SU-DHL-6 (cell line): ENCODE results near the gene PBLD.

ENCODE experiments used
- H2AFZ ChIP-seq: fragments of 200-600 bp; sonication (generic); 2 replicates; pipeline ENCODE4 v1.6.1; 2014; ENCODE audit warnings: low read depth, mild to moderate bottlenecking, moderate library complexity, mixed read lengths, antibody characterized with exemption, low read length; ENCODE audit not compliant: severe bottlenecking
- H3F3A ChIP-seq: fragments of 200-600 bp; shearing (Covaris generic); 2 replicates; pipeline ENCODE4 v1.6.0; 2016; ENCODE audit warnings: antibody characterized with exemption, mild to moderate bottlenecking; ENCODE audit not compliant: insufficient read depth
- H3K27ac ChIP-seq: fragments of 200-600 bp; sonication (generic); 2 replicates; pipeline ENCODE4 v1.5.1; 2016; ENCODE audit warnings: low read depth, mild to moderate bottlenecking, low read length, moderate library complexity, mixed read lengths
- H3K27me3 ChIP-seq: fragments of 200-600 bp; sonication (generic), shearing (Covaris generic); 2 replicates; pipeline ENCODE4 v1.6.0; 2014; ENCODE audit warnings: mild to moderate bottlenecking, low read length
- H3K36me3 ChIP-seq: fragments of 200-600 bp; sonication (generic); 2 replicates; pipeline ENCODE4 v1.6.1; 2014; ENCODE audit warnings: mild to moderate bottlenecking, low read length, mixed read lengths
- H3K4me2 ChIP-seq: fragments of 300-600, 200-600 bp; shearing (Covaris generic), sonication (generic); 2 replicates; pipeline ENCODE4 v1.6.0; 2014; ENCODE audit warnings: low read length, low read depth, mild to moderate bottlenecking; ENCODE audit not compliant: poor library complexity, severe bottlenecking
- H3K4me3 ChIP-seq: fragments of 200-600 bp; sonication (generic); 2 replicates; pipeline ENCODE4 v1.5.1; 2014; ENCODE audit warnings: antibody characterized with exemption, low read length, mild to moderate bottlenecking, mixed read lengths; ENCODE audit not compliant: insufficient read depth, poor library complexity, severe bottlenecking
- H3K79me2 ChIP-seq: fragments of 200-600 bp; sonication (generic); 2 replicates; pipeline ENCODE4 v1.6.1; 2014; ENCODE audit warnings: mild to moderate bottlenecking, low read length, moderate library complexity; ENCODE audit not compliant: insufficient read depth
- H3K9ac ChIP-seq: fragments of 200-600 bp; sonication (generic); 2 replicates; pipeline ENCODE4 v1.7.0; 2014; ENCODE audit warnings: mild to moderate bottlenecking, low read length
- H3K9me2 ChIP-seq: fragments of 200-600 bp; sonication (generic); replicated peaks from 2 replicates; pipeline ENCODE4 v1.6.1; 2014; ENCODE audit warnings: low read length; ENCODE audit not compliant: insufficient read depth
- H3K9me3 ChIP-seq: fragments of 200-600 bp; sonication (generic); 2 replicates; pipeline ENCODE4 v1.6.1; 2014; ENCODE audit warnings: low read length, mixed read lengths; ENCODE audit not compliant: insufficient read depth
- H4K20me1 ChIP-seq: fragments of 200-600 bp; sonication (generic); 2 replicates; pipeline ENCODE4 v1.6.1; 2014; ENCODE audit warnings: low read depth, mild to moderate bottlenecking, antibody characterized with exemption, low read length, moderate library complexity, mixed read lengths
- CTCF ChIP-seq: fragments of 200-600 bp; sonication (generic); IDR thresholded peaks from one replicate; pipeline ENCODE4 v1.5.1; 2017; ENCODE audit warnings: antibody characterized with exemption, mild to moderate bottlenecking, low read length, moderate library complexity; ENCODE audit not compliant: insufficient read depth, poor library complexity, severe bottlenecking
- EZH2phosphoT487 ChIP-seq: fragments of 200-600 bp; sonication (generic), shearing (Covaris generic); conservative IDR thresholded peaks from 2 replicates; pipeline ENCODE4 v1.6.1; 2018; ENCODE audit warnings: mild to moderate bottlenecking, antibody characterized with exemption, low read length, moderate library complexity, mixed read lengths

PBLD gene

GRCh38 chr10:68334672-68335467 lies 2.1 kb upstream of the PBLD start:
- peaks cover 65% of the 10 kb centered on the region for H4K20me1 ChIP-seq
- H3K36me3 ChIP-seq = peaks cover 56% of the 10 kb centered on the region

GRCh38 chr10:68333440-68334431 lies 1.0 kb upstream of the PBLD start:
- H2AFZ ChIP-seq = no peak overlapping the region
- peaks cover 59% of the 10 kb centered on the region for H4K20me1 ChIP-seq
- TF ChIP-seq EZH2phosphoT487 (no peak), CTCF (no peak)
- H3K36me3 ChIP-seq = peaks cover 45% of the 10 kb centered on the region
- H3K9me2 ChIP-seq = no peaks in the 10 kb centered on the region
- peak overlapping the region; percentile 97 for H3K4me3 ChIP-seq
- H3K9me3 ChIP-seq = no peaks in the 10 kb centered on the region
- peaks cover 69% of the 10 kb centered on the region for H3K79me2 ChIP-seq
- H3K27ac ChIP-seq = peak overlapping the region; percentile 76
- peak overlapping the region; percentile 99 for H3K9ac ChIP-seq
- no peaks in the 10 kb centered on the region for H3K27me3 ChIP-seq
- peaks cover 28% of the 10 kb centered on the region for H3F3A ChIP-seq
- H3K4me2 ChIP-seq = peak overlapping the region; percentile 95

More at GRCh38 chr10:68334672-68335467, 2.1 kb upstream of the PBLD start:
- Histone ChIP-seq H3K79me2 (peaks cover 80% of the 10 kb centered on the region), H2AFZ (no peak overlapping the region), H3F3A (peaks cover 32% of the 10 kb centered on the region), H3K9me2 (no peaks in the 10 kb centered on the region), H3K9ac (peak overlapping the region; percentile 99), H3K4me2 (peak overlapping the region; percentile 95), H3K27me3 (no peaks in the 10 kb centered on the region), H3K4me3 (peak overlapping the region; percentile 97), H3K9me3 (no peaks in the 10 kb centered on the region), H3K27ac (peak overlapping the region; percentile 4; the same call in 1 of the 2 replicates)
- no peak for TF ChIP-seq EZH2phosphoT487
- no peak for TF ChIP-seq CTCF

DNA sequence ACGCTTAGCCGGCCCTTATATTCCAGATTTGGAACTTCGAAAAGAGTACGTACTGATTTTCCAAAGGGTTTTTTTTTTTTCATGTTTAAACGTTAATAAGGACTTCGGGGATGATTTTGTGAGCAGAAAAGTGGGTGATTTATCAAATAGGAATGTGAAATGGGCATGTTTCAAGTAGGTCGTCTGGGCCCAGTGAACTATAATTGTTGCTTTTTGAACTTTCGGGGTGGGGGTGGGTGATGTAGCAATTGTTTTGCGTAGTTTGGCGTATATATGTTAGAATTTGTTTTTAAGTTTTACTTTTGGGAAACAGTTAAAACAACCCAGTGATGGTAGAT lies 299 bp upstream of the PBLD start:
- no peaks in the 10 kb centered on the region for H3K9me3 ChIP-seq
- H4K20me1 ChIP-seq = peaks cover 52% of the 10 kb centered on the region
- H3K27ac ChIP-seq = peak overlapping the region; percentile 76
- H3K79me2 ChIP-seq = peaks cover 61% of the 10 kb centered on the region
- H3K36me3 ChIP-seq = peaks cover 38% of the 10 kb centered on the region
- H3K9ac ChIP-seq = peak overlapping the region; percentile 99
- H3K4me3 ChIP-seq = peak overlapping the region; percentile 97
- H3K27me3 ChIP-seq = no peaks in the 10 kb centered on the region
- peak overlapping the region; percentile 95 for H3K4me2 ChIP-seq
- H3F3A ChIP-seq = peaks cover 22% of the 10 kb centered on the region; the same call in 1 of the 2 replicates
- H3K9me2 ChIP-seq = no peaks in the 10 kb centered on the region
- no peak for TF ChIP-seq CTCF
- TF ChIP-seq EZH2phosphoT487 = no peak
- no peak overlapping the region for H2AFZ ChIP-seq
